GM10847 (cell line): ENCODE data around the gene SLAMF7.

Source experiments
- POLR2A ChIP-seq: IDR thresholded peaks from 2 replicates; pipeline ENCODE4 v1.6.1; 2011; ENCODE audit not compliant: insufficient read length; ENCODE audit errors: extremely low read depth

The SLAMF7 gene

DNA sequence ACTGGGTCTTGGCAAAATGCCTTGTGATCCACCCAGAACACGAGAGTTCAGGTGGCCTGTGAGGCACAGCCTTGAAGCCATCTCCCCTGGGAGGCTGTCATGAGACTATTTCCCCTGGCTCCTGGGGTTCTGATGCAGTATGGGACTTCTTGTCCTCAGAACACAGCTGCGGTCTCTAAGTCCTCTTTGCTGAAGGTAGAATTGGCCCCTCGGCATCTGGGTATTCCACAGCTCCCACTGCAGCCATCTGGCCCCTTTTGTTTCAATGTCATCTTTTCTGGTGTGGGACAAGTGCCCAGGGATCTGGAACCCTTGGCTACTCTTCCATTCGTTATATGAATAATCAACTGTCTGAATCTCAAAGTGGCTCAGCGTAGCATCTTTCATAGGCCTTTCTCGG is 39.9 kb downstream of the SLAMF7 start:
- TF ChIP-seq POLR2A: no peak

DNA sequence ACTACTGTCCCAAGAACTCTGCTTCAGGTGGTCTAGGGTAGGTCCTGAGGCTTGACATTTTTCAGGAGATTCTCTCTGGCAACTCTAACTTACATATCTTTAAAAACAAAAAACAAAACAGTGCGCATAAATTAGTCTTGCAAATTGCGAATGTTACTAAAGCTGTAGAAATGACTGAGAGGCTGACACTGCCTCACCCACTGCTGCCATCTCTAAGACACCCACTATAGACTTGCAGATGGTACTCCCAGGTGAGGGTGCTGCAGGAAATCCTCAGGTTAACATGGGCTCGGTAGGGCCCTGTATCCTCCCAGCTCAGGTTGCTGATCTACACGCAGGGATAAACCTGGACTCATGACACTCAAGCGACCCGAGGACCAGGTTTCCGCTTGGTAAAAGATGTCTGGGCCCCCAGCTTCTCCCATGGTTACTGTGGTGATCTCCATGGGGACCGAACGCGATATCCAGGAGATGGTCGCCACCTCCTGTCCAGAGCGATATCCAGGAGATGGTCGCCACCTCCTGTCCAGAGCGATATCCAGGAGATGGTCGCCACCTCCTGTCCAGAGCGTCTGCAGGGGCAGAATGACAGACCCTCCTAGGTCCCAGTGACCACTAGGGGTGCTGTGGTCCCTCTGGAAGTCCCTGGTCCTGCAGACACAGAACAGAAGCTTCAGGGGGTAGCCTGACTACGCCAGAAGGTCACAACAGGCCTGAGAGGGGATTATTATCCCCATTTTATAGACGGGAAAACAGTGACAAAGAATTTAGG is 40.8 kb downstream of the SLAMF7 start:
- TF ChIP-seq POLR2A: no peak

DNA sequence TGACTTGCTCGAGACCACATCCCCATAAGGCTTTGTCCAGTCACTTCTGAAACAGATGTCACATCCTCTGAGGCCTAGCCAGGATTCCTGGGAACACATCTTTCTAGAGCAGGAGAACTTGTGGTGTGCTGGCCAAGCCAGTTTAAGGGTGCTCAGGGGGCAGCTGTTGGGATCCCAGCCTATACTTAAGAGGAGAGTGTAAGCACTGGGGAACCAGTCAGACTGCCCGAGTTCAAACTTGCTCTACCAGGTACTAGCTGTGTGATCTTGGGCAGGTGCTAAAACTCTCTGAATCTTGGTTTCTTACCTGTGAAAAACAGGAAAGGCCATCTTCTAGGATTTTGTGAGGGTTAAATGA is 41.3 kb downstream of the SLAMF7 start:
- no peak for TF ChIP-seq POLR2A

DNA sequence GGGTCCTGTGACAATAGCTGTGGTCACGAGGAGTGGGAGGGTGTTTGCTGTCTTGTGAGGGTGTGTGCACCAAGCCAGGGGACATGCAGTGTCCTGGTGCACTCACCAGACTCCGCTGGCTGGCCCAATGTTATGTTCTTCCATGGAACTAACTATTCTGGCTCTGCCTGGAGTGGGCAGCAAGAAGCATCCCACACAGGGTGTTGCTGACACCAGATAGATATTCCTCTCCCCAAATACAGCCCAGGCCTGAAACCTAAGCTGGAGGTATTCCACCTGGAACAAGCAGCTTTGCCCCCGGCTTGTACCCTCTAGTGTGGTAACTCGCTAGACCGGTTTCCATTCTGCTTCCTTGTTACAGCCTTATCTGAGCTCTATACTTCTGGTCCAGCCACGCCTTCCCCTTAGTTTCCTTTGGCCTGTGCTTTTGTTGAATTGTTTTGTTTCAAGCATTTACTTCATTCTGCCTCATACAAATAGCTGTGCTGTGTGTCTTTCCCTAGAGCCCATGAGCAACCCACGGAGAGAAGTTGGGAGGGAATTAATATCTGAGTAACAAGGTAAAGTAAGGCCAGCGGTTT is 42.2 kb downstream of the SLAMF7 start:
- TF ChIP-seq POLR2A: no peak

DNA sequence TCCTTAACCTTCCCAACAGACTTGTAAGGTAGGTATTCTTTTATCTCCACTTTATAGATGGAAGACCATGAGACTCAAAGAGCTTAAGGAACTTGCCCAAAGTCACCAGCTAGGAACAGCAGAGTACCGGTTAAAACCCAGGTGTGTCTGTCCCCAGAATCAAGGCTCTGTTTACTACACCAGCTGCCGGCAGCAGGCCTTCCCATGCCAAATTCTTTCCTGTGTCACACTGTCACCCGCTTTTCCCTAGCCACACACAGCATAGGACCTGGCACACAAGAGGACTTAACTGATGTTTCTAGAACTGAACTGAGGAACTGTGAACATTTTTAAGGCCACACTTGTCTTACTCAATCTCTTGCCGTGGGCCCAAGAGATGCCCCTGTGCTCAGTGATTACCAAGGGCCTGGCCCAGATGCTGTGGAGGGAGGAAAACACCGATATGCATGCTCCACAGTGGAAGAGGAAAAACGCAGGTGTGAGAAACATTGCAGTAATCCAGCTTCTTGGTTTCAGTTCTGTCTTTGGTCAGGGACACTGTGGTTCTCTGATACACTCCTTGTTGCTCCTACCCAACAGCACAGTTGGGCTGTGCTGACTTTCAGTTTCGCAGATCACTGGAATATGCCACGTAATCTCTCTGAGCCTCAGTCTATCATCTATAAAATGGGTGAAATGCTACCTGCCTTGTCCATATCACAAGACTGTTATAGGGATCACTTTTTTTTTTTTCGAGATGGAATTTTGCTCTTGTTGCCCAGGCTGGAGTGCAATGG is 43.1 kb downstream of the SLAMF7 start:
- TF ChIP-seq POLR2A: no peak

DNA sequence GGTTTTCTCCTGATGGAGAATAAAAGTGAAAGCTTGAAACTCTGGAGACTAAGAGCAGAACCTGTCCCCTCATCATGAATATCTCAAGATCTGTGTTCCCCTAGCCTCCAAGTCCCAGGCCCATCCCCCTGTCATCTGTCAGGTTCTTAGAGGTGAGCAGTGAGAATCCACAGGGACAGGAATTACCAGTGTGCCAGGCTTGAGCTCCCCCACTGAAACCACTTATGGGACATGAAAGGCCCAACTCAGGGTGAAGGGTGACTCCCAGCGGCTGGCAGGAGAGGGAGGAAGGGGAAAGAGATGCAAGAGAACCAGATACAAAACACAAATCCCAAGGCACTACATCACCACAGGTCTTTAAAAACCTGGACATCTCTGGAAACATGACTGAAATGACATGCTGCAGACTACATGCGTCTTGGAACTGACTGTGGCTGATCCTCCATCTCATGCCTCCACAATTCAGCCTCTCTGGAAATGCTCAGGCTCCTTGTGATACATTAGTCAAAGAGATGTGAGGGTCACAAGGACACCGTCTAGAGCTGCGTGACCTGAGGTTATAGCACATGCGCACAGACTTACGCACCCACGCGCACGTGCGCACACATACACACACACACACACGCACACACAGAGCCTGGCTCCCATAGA is 50.1 kb downstream of the SLAMF7 start:
- no peak for TF ChIP-seq POLR2A

DNA sequence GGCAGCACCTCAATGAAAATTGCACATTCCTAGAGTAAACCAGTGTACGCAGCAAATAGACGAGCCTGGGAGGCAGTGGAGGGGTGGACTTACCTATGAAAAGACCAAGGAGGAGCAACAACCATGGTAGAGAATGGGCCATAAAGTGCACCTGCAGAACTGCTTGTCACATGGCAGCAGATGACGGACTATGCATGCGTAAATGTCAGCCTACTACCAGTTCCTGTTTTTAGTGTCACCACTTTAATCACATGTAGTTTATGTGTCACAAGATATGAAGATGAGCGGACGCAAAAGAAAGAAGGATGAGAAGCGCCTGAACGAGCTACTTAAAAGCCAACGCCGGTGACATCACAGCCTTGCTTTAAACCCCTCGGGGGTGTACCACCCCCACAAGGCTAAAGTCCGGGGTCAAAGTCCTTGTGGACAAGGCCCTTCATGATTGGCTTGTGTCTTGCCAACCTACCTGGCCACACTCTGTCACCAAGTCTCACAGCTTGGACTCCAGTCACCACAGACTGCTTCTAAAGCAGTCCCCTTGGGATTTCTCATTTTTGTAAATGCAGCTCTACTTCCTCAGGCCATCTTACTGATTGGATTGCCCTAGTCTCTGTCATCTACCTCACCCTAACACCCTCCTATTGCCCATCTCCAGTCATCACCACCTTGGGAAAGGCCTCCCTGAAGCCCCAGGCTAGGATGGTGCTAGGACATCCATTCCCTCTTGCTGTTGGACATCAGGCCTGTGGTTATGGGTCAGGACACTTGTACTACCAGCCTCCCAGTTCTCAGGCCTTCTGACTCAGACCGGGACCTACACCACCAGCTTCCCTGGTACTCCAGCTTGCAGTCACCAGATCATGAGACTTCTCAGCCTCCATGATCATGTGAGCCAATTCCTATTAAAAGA is 50.9 kb downstream of the SLAMF7 start:
- no peak for TF ChIP-seq POLR2A

DNA sequence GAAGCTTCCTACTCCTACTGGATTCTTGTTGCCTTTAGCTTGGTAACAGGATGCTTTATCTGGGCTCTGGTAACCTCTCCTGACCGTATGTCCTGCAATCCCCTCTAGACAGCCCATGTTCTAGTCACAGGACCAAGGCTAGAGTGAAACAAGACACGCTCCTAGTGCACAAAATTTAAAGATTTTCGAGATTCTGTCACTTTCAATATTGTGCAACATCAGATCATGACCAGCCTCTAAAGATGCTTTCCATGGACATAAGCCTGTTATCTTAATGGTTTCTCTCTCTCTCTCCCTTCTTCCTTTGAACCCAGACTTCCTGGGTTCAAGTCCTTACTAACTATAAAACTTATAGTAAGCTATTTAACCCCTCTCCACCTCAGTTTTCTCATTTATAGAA is 55.3 kb downstream of the SLAMF7 start:
- TF ChIP-seq POLR2A: no peak

DNA sequence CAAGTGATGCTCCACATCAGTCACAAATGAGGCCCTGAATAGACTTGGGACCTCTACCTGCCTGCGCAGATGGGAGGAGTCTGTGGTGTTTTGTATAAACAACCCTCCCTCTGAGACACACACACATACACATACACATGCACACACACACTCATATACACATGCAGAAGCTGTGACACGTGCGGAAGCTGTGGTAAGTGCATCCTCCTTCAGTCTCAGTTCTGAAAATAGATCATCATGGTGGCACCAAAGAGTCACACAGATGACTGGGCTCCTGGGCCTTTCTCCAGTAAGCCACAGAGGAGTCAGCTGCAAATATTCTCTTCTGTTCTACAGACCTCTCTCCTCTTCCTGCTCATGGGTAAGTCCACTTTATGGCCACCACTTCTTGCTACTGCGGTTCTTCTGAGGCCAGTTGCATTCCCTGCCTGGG is 56.9 kb downstream of the SLAMF7 start, which contains the start of gene LY9:
TSS of gene LY9 (plus strand) at position 224 of the 433 bp plus-strand sequence. CDS start at position 238, 14 bp downstream.
- no peak for TF ChIP-seq POLR2A

DNA sequence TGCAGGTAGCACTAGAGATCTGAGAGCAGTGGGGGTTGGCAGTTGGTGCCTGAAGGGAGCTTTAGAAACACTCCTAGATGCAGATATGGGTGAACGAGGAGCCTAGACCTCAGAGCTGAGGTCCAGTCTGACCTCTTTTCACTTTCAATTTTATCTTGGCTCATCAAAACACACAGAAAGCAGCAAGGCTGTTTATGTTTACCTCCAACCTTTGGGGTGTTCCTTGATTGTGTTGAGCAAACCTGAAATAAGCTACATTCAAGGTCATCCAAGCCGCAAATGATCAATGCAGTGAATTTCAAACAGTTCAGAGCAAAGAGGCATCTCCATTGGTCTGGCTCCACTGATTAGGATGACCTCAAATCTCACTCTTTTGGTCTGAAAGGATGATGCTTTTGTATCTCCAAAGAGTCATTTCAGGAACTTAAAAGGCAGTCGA is 58.2 kb downstream of the SLAMF7 start:
- no peak for TF ChIP-seq POLR2A

DNA sequence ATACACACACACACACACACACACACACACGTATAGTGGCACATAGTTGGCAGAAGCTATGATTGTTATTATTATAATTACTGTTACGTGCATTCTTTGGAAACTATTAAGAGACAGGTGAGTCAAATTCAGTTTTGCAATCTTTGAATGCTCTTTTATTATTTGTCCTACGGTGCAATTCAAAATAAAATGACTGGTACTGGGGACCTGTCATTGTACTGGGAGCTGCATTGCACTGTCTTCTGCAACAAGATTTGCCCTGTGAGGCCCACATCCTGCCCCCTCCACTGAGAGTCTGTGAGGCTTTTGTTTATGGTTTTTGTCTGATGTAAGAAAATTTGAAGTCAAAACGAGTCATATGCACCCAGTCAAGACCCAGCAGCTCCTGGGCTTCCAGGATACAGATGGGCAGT is 58.8 kb downstream of the SLAMF7 start:
- no peak for TF ChIP-seq POLR2A

DNA sequence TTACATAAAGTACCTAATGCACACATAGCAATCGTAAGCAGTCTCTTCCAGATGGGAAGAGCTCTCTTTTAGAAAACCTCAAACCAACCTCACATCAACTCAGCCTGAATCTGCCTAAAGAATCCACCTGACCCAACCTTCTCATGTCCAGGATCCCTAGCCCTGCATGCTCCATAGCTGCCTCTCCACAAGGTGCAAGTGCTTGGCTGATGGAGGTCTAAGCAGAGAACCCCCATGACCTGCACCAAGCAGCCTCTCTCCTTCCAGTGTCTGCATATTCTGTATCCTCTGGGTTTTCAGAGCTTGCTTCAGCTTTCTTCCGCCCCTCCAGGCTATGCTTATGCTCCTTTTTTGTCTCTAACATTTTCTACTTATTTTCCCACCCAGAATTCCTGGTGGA is 59.4 kb downstream of the SLAMF7 start:
- no peak for TF ChIP-seq POLR2A

DNA sequence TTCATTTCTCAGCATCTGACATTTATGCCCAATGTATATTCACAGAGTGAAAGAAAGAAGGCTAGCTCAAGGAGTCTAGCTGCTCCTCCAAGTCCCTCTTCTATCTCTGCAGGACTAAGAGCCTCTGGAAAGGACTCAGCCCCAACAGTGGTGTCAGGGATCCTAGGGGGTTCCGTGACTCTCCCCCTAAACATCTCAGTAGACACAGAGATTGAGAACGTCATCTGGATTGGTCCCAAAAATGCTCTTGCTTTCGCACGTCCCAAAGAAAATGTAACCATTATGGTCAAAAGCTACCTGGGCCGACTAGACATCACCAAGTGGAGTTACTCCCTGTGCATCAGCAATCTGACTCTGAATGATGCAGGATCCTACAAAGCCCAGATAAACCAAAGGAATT is 60.6 kb downstream of the SLAMF7 start:
- no peak for TF ChIP-seq POLR2A

DNA sequence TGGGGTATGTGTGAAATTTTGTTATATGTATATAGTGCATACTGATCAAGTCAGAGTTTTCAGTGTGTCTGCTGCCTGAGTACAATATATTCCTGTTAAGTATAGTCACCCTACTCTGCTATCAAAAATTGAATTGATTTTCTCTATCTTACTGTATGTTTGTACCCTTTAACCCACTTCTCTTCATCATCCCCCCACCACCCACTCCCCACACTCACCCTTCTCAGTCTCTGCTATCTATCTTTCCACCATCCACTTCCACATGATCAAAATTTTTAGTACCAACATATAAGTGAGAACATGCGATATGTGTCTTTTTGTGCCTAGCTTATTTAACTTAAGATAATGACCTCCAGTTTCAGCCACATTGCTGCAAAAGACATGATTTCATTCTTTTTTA is 61.1 kb downstream of the SLAMF7 start:
- no peak for TF ChIP-seq POLR2A
